ENCODE results near the gene PLXNA1. TPM values are rescaled to one million over a fixed set of nuclear protein-coding genes. Genes with fewer than 3 reads are reported as not detected.

PLXNA1 gene
- total RNA-seq, 1 donor from 2014 or later = 55.2 TPM

GRCh38 chr3:126994661-126995245, 11.8 kb downstream of the PLXNA1 start:
- Mint-ChIP-seq H3K36me3 (no peaks in the 10 kb centered on the region), H3K9me3 (no peaks in the 10 kb centered on the region), H3K4me1 (no peaks in the 10 kb centered on the region), H3K4me3 (no peak overlapping the region), H3K27me3 (ENCODE audit: low read depth) (no peaks in the 10 kb centered on the region), H3K27ac (no peak overlapping the region)
- no peak for TF ChIP-seq CTCF (IDR thresholded peaks at IDR 0.05; ENCODE audit: unreplicated experiment)
- DNase-seq (ENCODE audit: low spot score in 2 of 2, unreplicated experiment in 2 of 2) = no peak

- Mint-ChIP-seq H3K4me3 (no peak overlapping the region), H3K27ac (no peak overlapping the region), H3K36me3 (no peaks in the 10 kb centered on the region), H3K9me3 (no peaks in the 10 kb centered on the region), H3K4me1 (no peaks in the 10 kb centered on the region), H3K27me3 (ENCODE audit: low read depth) (no peaks in the 10 kb centered on the region)
- no peak for TF ChIP-seq CTCF (IDR thresholded peaks at IDR 0.05; ENCODE audit: unreplicated experiment)
- no peak for DNase-seq (ENCODE audit: low spot score in 2 of 2, unreplicated experiment in 2 of 2)
Observed at GRCh38 chr3:126995254-126995780, 12.4 kb downstream of the PLXNA1 start.

- no peaks in the 10 kb centered on the region for H3K9me3 Mint-ChIP-seq
- TF ChIP-seq CTCF (IDR thresholded peaks at IDR 0.05; ENCODE audit: unreplicated experiment) = no peak
- no peaks in the 10 kb centered on the region for H3K4me1 Mint-ChIP-seq
- no peaks in the 10 kb centered on the region for H3K36me3 Mint-ChIP-seq
- DNase-seq (ENCODE audit: low spot score in 2 of 2, unreplicated experiment in 2 of 2) = no peak
- H3K4me3 Mint-ChIP-seq = no peak overlapping the region
- H3K27me3 Mint-ChIP-seq (ENCODE audit: low read depth) = no peaks in the 10 kb centered on the region
- no peak overlapping the region for H3K27ac Mint-ChIP-seq
Observed at GRCh38 chr3:126995926-126996512, 13.1 kb downstream of the PLXNA1 start.

GRCh38 chr3:126996905-126997304, 14.0 kb downstream of the PLXNA1 start:
- no peaks in the 10 kb centered on the region for H3K4me1 Mint-ChIP-seq
- TF ChIP-seq CTCF (IDR thresholded peaks at IDR 0.05; ENCODE audit: unreplicated experiment) = no peak
- H3K27me3 Mint-ChIP-seq (ENCODE audit: low read depth) = no peaks in the 10 kb centered on the region
- DNase-seq (ENCODE audit: low spot score in 2 of 2, unreplicated experiment in 2 of 2) = no peak
- no peaks in the 10 kb centered on the region for H3K9me3 Mint-ChIP-seq
- no peak overlapping the region for H3K27ac Mint-ChIP-seq
- H3K4me3 Mint-ChIP-seq = no peak overlapping the region
- H3K36me3 Mint-ChIP-seq = no peaks in the 10 kb centered on the region

GRCh38 chr3:126997455-126998038, 14.6 kb downstream of the PLXNA1 start:
- TF ChIP-seq CTCF (IDR thresholded peaks at IDR 0.05; ENCODE audit: unreplicated experiment) = no peak
- H3K4me1 Mint-ChIP-seq = peaks cover 6% of the 10 kb centered on the region
- H3K4me3 Mint-ChIP-seq = no peak overlapping the region
- no peaks in the 10 kb centered on the region for H3K27me3 Mint-ChIP-seq (ENCODE audit: low read depth)
- DNase-seq (ENCODE audit: low spot score in 2 of 2, unreplicated experiment in 2 of 2) = no peak
- H3K9me3 Mint-ChIP-seq = no peaks in the 10 kb centered on the region
- no peak overlapping the region for H3K27ac Mint-ChIP-seq
- H3K36me3 Mint-ChIP-seq = no peaks in the 10 kb centered on the region

All from mesothelial cell of epicardium (in vitro differentiated cells).